K562 (cell line): ENCODE data around the gene ST8SIA2. TPM values are rescaled to one million over a fixed set of nuclear protein-coding genes. Genes with fewer than 3 reads are reported as not detected.

Experiments used
- CTCF ChIP-seq, 3 experiments: IDR thresholded peaks in 2 of 3; conservative IDR thresholded peaks in 1 of 3; 2 replicates each; pipeline ENCODE4 v1.5.1; 2011 to 2012; ENCODE audit warnings: low read length in 3 of 3, mild to moderate bottlenecking in 3 of 3, control low read depth in 2 of 3, improper control_type of control experiment in 1 of 3, inconsistent platforms in 1 of 3, low read depth in 1 of 3, mixed read lengths in 1 of 3, moderate library complexity in 1 of 3; ENCODE audit not compliant: insufficient read depth in 2 of 3
- ELK3 ChIP-seq: fragments of 450-650 bp; formaldehyde crosslinking; IDR thresholded peaks from 2 replicates; pipeline ENCODE4 v1.4.0; 2020; ENCODE audit warnings: mild to moderate bottlenecking
- FOXK2 ChIP-seq, 2 experiments: fragments of 450-650 bp; IDR thresholded peaks in 1 of 2; conservative IDR thresholded peaks in 1 of 2; 2 replicates each; pipeline ENCODE4 v1.6.1; 2016; ENCODE audit warnings: low read depth in 2 of 2, mild to moderate bottlenecking in 1 of 2
- HLTF ChIP-seq: fragments of 450-650 bp; IDR thresholded peaks from 2 replicates; pipeline ENCODE4 v1.6.1; 2016
- HMG20B ChIP-seq: fragments of 250-450 bp; sonication (Bioruptor Pico); IDR thresholded peaks from 2 replicates; pipeline ENCODE4 v1.5.0; 2021; ENCODE audit warnings: mild to moderate bottlenecking
- JUNB ChIP-seq: fragments of 450-650 bp; formaldehyde crosslinking; conservative IDR thresholded peaks from 2 replicates; pipeline ENCODE4 v1.4.0; 2020; ENCODE audit warnings: mild to moderate bottlenecking
- POLR2H ChIP-seq: IDR thresholded peaks from 2 replicates; pipeline ENCODE4 v1.6.1; 2016; ENCODE audit warnings: missing genetic modification characterization, low read depth, mild to moderate bottlenecking, control low read depth, missing compliant biosample characterization, moderate library complexity
- POLR3G ChIP-seq: IDR thresholded peaks from 2 replicates; pipeline ENCODE4 v1.6.1; 2011; ENCODE audit not compliant: insufficient read length, insufficient replicate concordance; ENCODE audit errors: extremely low read depth
- RREB1 ChIP-seq: fragments of 250-450 bp; sonication (Bioruptor Pico); IDR thresholded peaks from 2 replicates; pipeline ENCODE4 v1.4.0; 2020
- STAT5B ChIP-seq: fragments of 250-450 bp; sonication (Bioruptor Pico); IDR thresholded peaks from 2 replicates; pipeline ENCODE4 v1.8.0; 2021; ENCODE audit warnings: mild to moderate bottlenecking, inconsistent platforms
- XRCC4 ChIP-seq: IDR thresholded peaks from one replicate; pipeline ENCODE4 v1.6.1; 2011; ENCODE audit not compliant: insufficient read depth, insufficient read length; ENCODE audit errors: extremely low read depth
- ZNF12 ChIP-seq: sonication (generic); formaldehyde crosslinking; IDR thresholded peaks from 2 replicates; pipeline ENCODE4 v1.4.0; 2020; ENCODE audit warnings: mild to moderate bottlenecking, missing genetic modification reagents
- ZNF445 ChIP-seq: fragments of 250-450 bp; sonication (Bioruptor Pico); IDR thresholded peaks from 2 replicates; pipeline ENCODE4 v1.4.0; 2020; ENCODE audit warnings: low read depth, mild to moderate bottlenecking, moderate library complexity
- ZNF512 ChIP-seq: IDR thresholded peaks from 2 replicates; pipeline ENCODE4 v1.6.1; 2016; ENCODE audit warnings: missing genetic modification characterization, missing compliant biosample characterization
- ZNF583 ChIP-seq: fragments of 250-450 bp; sonication (Bioruptor Pico); IDR thresholded peaks from 2 replicates; pipeline ENCODE4 v1.4.0; 2020
- polyA plus RNA-seq, 8 experiments: library from polyadenylated mRNA; depleted of rRNA in 4 of 8; stranded (reverse) in 5 of 8; unstranded in 3 of 8; fragments of >200 nt; fragmentation: Nextera tagmentation in 2 of 8; fragmentation: Illumina TruSeq in 1 of 8; extraction: Ambion mirVana in 2 of 8; extraction: Trizol in 1 of 8; gene quantifications; 2 replicates each; pipeline versions ENCODE4 v1.2.1 to v1.2.3, GENCODE V29; 2011 to 2014; ENCODE audit warnings: inconsistent platforms in 1 of 8, missing spikeins in 1 of 8
- total RNA-seq, 7 experiments: library from RNA; depleted of rRNA in 6 of 7; stranded (reverse); fragments of >200 nt in 6 of 7; fragmentation: Illumina TruSeq in 2 of 7; extraction: Trizol in 2 of 7; gene quantifications; 2 replicates each; pipeline versions ENCODE4 v1.2.1 to v1.2.3, GENCODE V29; 2011 to 2021; ENCODE audit warnings: low replicate concordance in 1 of 7

ST8SIA2 gene
- total and polyA plus RNA-seq, 9 of the 15 experiments (the other 6 are each of a cell fraction or from before 2014, with no cell fraction given): not detected

GRCh38 chr15:92346063-92346462, 47.6 kb upstream of the ST8SIA2 start (continued):
- TF ChIP-seq RREB1 (CRISPR knock-in tag): no peak
- TF ChIP-seq HLTF: no peak
- TF ChIP-seq HMG20B: no peak
- TF ChIP-seq ELK3 (CRISPR knock-in tag): no peak
- no peak for TF ChIP-seq ZNF12
- TF ChIP-seq ZNF512 (tag): no peak
- no peak for TF ChIP-seq STAT5B (CRISPR knock-in tag)
- TF ChIP-seq POLR3G: no peak
- no peak for TF ChIP-seq FOXK2 (conservative IDR thresholded peaks at IDR 0.05 in 1 of 2, IDR thresholded peaks at IDR 0.05 in 1 of 2; ENCODE audit: low read depth in 2 of 2)
- no peak for TF ChIP-seq ZNF445 (CRISPR knock-in tag)
- no peak for TF ChIP-seq ZNF583
- TF ChIP-seq JUNB: no peak
- TF ChIP-seq XRCC4: no peak
- no peak for TF ChIP-seq CTCF (IDR thresholded peaks at IDR 0.05 in 2 of 3, conservative IDR thresholded peaks at IDR 0.05 in 1 of 3; ENCODE audit: insufficient read depth in 2 of 3, low read depth in 1 of 3, low read length in 3 of 3)
- no peak for TF ChIP-seq POLR2H (tag)
